BLaER1 (cell line): ENCODE data around the gene NSUN6.

Source experiments
- H3K27ac ChIP-seq: shearing (Covaris generic); formaldehyde crosslinking; 2 replicates; pipeline ENCODE4 v1.8.1; 2022
- H3K27me3 ChIP-seq: shearing (Covaris generic); formaldehyde crosslinking; 2 replicates; pipeline ENCODE4 v1.8.1; 2022
- H3K36me3 ChIP-seq: shearing (Covaris generic); formaldehyde crosslinking; 2 replicates; pipeline ENCODE4 v1.8.1; 2022
- H3K4me1 ChIP-seq: shearing (Covaris generic); formaldehyde crosslinking; 2 replicates; pipeline ENCODE4 v1.8.1; 2022
- H3K4me2 ChIP-seq: shearing (Covaris generic); formaldehyde crosslinking; 2 replicates; pipeline ENCODE4 v1.8.1; 2022
- H3K4me3 ChIP-seq: shearing (Covaris generic); formaldehyde crosslinking; 2 replicates; pipeline ENCODE4 v1.8.1; 2022
- H3K9ac ChIP-seq: shearing (Covaris generic); formaldehyde crosslinking; 2 replicates; pipeline ENCODE4 v1.8.1; 2022
- H3K9me3 ChIP-seq: shearing (Covaris generic); formaldehyde crosslinking; 2 replicates; pipeline ENCODE4 v1.8.1; 2022
- H4K20me1 ChIP-seq: shearing (Covaris generic); formaldehyde crosslinking; 2 replicates; pipeline ENCODE4 v1.8.1; 2022
- Cebpa-rat ChIP-seq: shearing (Covaris generic); IDR thresholded peaks from 2 replicates; pipeline ENCODE4 v1.8.1; 2022

The NSUN6 gene

DNA sequence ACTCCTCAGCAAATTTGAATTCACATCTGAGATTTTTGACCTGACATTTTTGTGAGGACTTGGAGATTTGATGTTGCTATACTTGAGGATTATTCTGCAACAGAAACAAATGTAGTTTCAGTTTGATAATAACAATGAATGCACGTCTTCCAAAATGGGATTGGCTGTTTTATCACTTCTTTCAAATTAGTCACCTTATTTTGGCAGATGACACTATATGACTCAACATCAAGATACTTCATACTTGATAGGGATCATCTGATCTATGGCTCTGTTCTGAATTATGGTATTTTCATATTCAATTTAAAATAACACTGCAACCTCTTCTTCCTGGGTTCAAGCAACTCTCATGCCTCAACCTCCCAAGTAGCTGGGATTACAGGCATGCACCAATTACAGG, 32.0 kb upstream of the NSUN6 start:
- TF ChIP-seq Cebpa-rat: no peak
- H3K27me3 ChIP-seq: no peaks in the 10 kb centered on the region
- H3K4me1 ChIP-seq: no peaks in the 10 kb centered on the region
- no peak overlapping the region for H3K4me2 ChIP-seq
- no peak overlapping the region for H3K9ac ChIP-seq
- 0 out of 2 replicates have a peak, but pooled peaks cover 7% of the 10 kb centered on the region for H4K20me1 ChIP-seq
- H3K27ac ChIP-seq: no peak overlapping the region
- no peaks in the 10 kb centered on the region for H3K9me3 ChIP-seq
- peaks cover 30% of the 10 kb centered on the region for H3K36me3 ChIP-seq
- H3K4me3 ChIP-seq: no peak overlapping the region

DNA sequence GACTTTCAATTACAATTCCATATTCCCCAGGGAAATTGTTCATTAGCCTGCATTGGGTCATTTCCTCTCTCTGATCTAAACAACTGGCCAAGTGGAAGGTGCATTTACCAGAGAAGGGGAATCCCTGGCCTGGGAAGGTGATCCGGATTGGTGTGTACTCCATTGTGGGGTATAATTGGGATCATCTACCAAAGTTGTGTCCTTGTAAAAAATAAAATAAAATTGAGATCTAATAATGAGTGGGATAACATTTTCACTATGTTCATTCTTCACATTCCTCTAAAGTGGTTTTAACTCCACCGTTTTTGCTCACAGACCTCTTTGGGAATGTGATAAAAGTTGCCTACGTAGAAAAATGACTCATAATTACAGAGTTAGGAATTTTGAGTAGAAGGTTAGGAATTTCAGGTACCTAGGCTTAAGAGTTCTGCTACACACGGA, 30.6 kb upstream of the NSUN6 start:
- H3K9ac ChIP-seq: no peak overlapping the region
- no peak overlapping the region for H3K27ac ChIP-seq
- no peaks in the 10 kb centered on the region for H3K9me3 ChIP-seq
- no peak overlapping the region for H3K4me2 ChIP-seq
- H4K20me1 ChIP-seq: 0 out of 2 replicates have a peak, but pooled peaks cover 7% of the 10 kb centered on the region
- H3K36me3 ChIP-seq: peaks cover 37% of the 10 kb centered on the region
- H3K27me3 ChIP-seq: no peaks in the 10 kb centered on the region
- no peak for TF ChIP-seq Cebpa-rat
- H3K4me3 ChIP-seq: no peak overlapping the region
- no peaks in the 10 kb centered on the region for H3K4me1 ChIP-seq

DNA sequence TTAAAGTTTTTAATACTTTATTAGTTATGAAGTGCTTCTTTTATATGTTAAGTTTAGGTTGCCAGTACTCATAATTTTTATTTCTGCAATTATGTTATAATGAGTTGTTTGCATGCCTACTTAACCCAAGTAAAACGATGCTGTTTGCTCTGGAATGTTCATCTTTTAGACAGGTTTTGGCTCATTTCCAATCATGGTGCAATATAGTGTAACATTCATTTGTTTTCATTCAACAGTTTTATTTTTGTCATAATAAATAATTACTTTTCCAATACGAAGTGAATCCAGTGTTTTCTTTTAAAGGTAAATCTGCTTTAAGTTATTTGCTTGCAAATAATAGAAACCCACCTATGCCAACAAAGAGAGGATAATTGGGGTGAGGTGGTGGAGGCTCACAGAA, 30.0 kb upstream of the NSUN6 start:
- Histone ChIP-seq H3K36me3 (peaks cover 42% of the 10 kb centered on the region), H3K9me3 (no peaks in the 10 kb centered on the region), H3K27me3 (no peaks in the 10 kb centered on the region), H3K4me2 (no peak overlapping the region), H3K27ac (no peak overlapping the region), H3K9ac (no peak overlapping the region), H3K4me1 (no peaks in the 10 kb centered on the region), H3K4me3 (no peak overlapping the region), H4K20me1 (0 out of 2 replicates have a peak, but pooled peaks cover 7% of the 10 kb centered on the region)
- TF ChIP-seq Cebpa-rat: no peak

DNA sequence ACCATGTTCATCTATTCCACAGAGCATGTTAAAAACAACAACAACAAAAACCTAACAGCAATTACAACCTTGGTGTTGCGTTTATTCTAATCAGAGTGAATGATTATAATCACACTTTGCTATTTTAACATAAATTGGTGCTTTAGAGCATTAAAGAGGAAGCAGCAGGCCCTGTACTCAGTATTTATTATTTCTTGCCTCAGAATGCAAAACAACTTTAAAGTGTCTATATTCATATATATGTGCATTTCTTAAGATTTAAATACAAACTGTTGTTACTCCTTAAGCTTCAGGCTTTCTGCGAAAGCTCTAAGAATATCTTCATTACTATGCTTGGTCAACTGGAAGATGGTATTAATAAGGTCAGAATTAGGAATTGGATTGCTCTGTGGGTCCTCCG, 29.4 kb upstream of the NSUN6 start:
- no peak for TF ChIP-seq Cebpa-rat
- no peak overlapping the region for H3K4me3 ChIP-seq
- no peak overlapping the region for H3K27ac ChIP-seq
- H3K4me2 ChIP-seq: no peak overlapping the region
- H4K20me1 ChIP-seq: peaks cover 7% of the 10 kb centered on the region; the same call in 1 of the 2 replicates
- no peaks in the 10 kb centered on the region for H3K27me3 ChIP-seq
- H3K4me1 ChIP-seq: no peaks in the 10 kb centered on the region
- H3K9ac ChIP-seq: no peak overlapping the region
- no peaks in the 10 kb centered on the region for H3K9me3 ChIP-seq
- H3K36me3 ChIP-seq: peaks cover 46% of the 10 kb centered on the region

DNA sequence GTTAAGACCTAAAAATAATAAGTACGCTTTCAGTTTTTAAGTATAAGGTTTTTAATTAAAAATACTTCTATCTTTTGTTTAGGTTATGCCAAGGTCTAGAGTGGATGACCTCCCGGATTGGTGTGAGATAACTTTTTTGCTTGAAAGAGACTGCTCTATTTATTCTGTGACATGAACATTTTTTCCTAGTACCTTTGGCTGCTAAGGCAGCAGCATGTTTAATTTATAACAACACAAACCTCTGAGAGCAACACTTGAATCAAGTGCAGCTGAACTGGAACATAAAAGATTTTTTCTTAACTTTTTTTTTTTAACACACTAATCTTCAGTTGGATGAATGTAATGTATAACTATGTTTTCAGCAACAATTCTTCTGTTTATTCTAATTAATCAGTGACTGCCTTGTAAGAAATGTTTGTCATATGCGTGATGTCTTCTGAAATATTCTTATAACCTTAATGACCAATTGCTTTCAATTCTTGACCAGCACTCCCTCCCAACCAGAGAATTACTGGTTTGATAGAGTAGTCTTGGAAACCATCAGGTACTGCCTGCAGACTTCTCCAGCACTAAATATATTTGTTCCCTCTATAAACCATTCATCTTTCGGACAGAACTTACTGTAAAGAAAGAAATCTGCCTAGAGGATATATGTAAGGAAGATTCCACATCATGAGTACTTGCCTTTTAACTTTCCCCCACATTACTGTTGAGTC, 23.9 kb upstream of the NSUN6 start:
- Histone ChIP-seq H3K4me3 (no peak overlapping the region), H3K4me1 (no peaks in the 10 kb centered on the region), H3K9ac (no peak overlapping the region), H3K9me3 (no peaks in the 10 kb centered on the region), H3K36me3 (peaks cover 72% of the 10 kb centered on the region), H3K27me3 (no peaks in the 10 kb centered on the region), H4K20me1 (peaks cover 53% of the 10 kb centered on the region), H3K27ac (no peak overlapping the region), H3K4me2 (no peak overlapping the region)
- no peak for TF ChIP-seq Cebpa-rat

DNA sequence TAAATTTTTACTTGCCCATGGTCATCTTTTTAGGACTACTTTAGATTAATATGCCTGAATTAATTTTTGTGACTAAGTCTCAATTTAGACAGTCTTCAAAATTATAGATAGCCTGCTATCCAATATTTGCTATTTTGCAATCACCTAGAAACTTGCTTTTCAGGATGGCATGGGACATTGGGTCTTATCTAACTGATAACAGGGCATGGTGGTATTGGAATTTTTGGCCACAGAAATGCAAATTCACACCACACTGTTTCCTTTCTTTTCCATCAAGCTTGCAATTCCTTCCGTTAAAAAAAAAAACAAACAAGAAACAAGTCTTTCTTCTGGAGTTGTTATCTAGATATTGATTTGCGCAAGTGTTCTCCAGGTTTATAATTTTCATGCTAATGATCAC, 16.6 kb upstream of the NSUN6 start:
- no peak overlapping the region for H3K27ac ChIP-seq

DNA sequence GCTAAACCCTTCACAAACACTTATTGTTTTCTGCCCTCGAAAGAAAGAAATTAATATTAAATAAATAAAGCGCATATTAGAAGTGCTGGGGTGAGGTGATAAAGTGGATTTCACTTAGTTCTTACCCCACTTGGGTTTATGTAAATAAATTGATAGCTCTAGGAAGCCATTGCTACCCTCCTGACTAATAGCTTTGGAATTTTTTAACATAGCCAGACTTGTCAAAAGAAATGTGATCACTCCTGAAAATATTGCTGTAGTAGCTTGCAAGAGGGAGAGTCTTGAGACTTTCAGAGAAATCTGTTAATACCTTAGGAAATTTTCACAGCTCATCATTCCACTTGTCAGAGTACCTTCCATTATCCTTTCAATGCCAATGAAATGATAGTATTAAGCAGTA, 15.4 kb upstream of the NSUN6 start:
- Histone ChIP-seq H3K27ac (no peak overlapping the region), H3K27me3 (no peaks in the 10 kb centered on the region), H3K9ac (no peak overlapping the region), H3K9me3 (no peaks in the 10 kb centered on the region; the same call in 1 of the 2 replicates), H3K4me2 (no peak overlapping the region), H3K4me1 (peaks cover 21% of the 10 kb centered on the region), H4K20me1 (peaks cover 100% of the 10 kb centered on the region), H3K36me3 (peaks cover 89% of the 10 kb centered on the region), H3K4me3 (no peak overlapping the region)
- TF ChIP-seq Cebpa-rat: no peak

More for the DNA sequence above, 16.6 kb upstream of the NSUN6 start:
- Histone ChIP-seq H3K36me3 (peaks cover 92% of the 10 kb centered on the region), H3K4me1 (peaks cover 9% of the 10 kb centered on the region; the same call in 1 of the 2 replicates), H3K27me3 (no peaks in the 10 kb centered on the region), H3K4me3 (no peak overlapping the region), H3K4me2 (no peak overlapping the region), H4K20me1 (peaks cover 99% of the 10 kb centered on the region), H3K9ac (no peak overlapping the region), H3K9me3 (no peaks in the 10 kb centered on the region; the same call in 1 of the 2 replicates)
- no peak for TF ChIP-seq Cebpa-rat

DNA sequence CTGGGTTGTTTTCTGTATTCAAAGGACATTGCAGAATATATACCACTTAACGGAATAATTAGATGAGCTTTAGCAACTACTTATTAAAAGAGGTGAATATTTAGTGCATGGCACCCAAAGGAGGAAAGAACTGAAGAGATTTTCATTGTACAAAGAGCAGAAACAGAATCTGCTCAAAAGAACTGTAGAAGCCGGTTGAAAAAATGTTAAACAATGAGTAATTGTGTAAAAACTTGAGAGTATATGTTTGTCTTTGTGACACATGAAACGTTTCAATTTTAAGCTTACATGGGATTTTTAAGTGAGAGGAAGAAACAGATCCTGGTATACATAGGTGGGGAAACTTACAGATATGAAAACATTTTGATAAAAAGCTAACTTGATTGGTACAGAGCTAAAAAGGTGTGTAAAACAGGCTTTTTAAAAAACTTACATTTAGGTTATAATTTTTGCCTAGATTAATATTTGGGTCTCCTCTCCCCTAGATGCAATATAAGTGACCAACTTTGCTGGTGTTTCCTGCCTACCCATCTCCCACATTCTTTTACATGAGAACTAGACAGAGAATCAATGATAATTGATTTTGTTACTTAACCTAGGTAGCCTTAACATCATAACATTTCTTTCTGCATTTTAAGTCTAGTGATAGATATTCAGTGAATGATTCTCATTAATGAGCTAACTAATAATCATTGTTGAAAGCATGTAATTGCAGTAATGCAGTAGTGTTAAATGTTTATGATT, 14.6 kb upstream of the NSUN6 start:
- no peak overlapping the region for H3K4me2 ChIP-seq
- H4K20me1 ChIP-seq: peaks cover 100% of the 10 kb centered on the region
- H3K4me3 ChIP-seq: no peak overlapping the region
- TF ChIP-seq Cebpa-rat: no peak
- no peaks in the 10 kb centered on the region; the same call in 1 of the 2 replicates for H3K9me3 ChIP-seq
- H3K27ac ChIP-seq: no peak overlapping the region
- no peak overlapping the region for H3K9ac ChIP-seq
- no peaks in the 10 kb centered on the region for H3K27me3 ChIP-seq
- H3K4me1 ChIP-seq: peaks cover 29% of the 10 kb centered on the region
- peaks cover 81% of the 10 kb centered on the region for H3K36me3 ChIP-seq

DNA sequence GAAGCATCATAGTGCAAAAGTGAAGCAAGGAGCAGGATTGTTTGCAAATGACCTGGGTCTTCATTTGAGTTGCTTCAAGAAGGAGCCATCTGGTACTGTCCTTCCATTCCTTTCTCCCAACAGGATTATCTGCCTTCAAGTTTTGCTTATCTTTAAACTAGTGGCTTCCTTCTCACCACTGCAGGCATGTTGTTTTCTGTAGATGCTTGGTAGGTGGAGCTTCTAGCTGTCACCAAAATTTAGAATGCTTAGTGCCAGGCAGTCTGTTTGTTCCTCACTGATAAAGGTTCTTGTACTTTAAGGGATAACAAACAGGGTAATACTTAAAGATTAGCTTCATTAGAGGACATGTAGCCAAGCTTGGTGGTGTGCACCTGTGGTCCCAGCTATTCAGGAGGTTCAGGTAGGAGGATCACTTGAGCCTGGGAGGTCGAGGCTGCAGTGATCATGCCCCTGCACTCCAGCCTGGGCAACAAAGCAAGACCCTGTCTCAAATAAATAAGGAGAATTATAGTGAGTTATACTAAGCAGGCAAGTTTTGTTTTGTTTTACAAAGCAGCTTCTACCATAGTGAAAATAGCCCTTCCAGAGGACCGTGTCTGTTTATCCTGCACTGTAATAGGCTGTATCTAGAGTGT, 13.6 kb upstream of the NSUN6 start:
- Histone ChIP-seq H3K27me3 (no peaks in the 10 kb centered on the region), H4K20me1 (peaks cover 100% of the 10 kb centered on the region), H3K9me3 (no peaks in the 10 kb centered on the region; the same call in 1 of the 2 replicates), H3K9ac (no peak overlapping the region), H3K4me1 (peaks cover 33% of the 10 kb centered on the region), H3K4me3 (no peak overlapping the region), H3K4me2 (no peak overlapping the region), H3K27ac (no peak overlapping the region), H3K36me3 (peaks cover 71% of the 10 kb centered on the region)
- no peak for TF ChIP-seq Cebpa-rat
